Fibroblast of mammary gland (primary cell): ENCODE data around the gene GPR176.

Experiments used
- DNase-seq: peaks from one replicate; pipeline ENCODE4 v3.0.0-alpha.2; 2010; ENCODE audit warnings: low read depth
- H3K4me3 ChIP-seq: 2 replicates; pipeline ENCODE4 v1.5.1; 2011; ENCODE audit warnings: low read depth, mild to moderate bottlenecking, low read length, moderate library complexity; ENCODE audit not compliant: control insufficient read depth
- TF ChIP-seq, protein P1 (sequence below): conservative IDR thresholded peaks from 2 replicates; pipeline ENCODE4 v1.5.1; 2011; ENCODE audit warnings: low read depth, low read length, inconsistent platforms; ENCODE audit not compliant: control insufficient read depth, insufficient read depth

GPR176 gene

DNA sequence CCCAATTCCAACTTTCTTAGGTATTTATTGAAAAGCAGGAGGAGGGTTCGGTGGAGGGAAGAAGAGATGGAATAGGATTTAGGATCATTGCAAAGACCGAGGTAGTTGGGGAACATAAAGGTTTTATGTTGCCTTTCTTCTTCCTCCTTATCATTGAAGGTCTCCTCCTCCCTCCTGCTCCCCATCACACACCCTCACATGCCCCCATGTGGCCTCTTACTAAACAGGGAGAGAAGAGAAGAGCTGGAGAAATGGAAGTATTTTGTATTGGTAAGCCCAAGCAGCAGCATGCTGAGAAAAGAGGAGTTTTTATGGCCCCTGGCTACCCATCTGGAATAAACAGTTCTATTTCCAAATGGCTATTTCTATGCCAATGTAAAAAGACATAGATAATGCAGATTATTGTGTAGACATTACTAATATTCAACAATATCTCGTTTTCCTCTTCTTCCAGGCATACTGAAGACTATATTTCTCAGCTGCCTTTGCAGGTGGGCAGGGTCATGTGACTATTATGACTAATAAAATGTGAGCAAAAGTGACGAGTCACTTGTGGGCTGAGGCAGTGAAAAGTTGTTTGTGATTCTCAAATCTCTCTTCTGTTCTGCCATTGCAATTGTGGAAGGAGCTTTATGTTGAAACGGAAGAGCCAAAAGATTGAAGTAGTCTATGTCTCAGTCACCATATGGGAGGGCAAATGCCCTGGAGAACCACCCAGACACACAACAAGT, 5.2 kb upstream of the GPR176 start:
- DNase-seq: peak; percentile 58
- H3K4me3 ChIP-seq: no peak overlapping the region
- TF ChIP-seq, protein P1, sequence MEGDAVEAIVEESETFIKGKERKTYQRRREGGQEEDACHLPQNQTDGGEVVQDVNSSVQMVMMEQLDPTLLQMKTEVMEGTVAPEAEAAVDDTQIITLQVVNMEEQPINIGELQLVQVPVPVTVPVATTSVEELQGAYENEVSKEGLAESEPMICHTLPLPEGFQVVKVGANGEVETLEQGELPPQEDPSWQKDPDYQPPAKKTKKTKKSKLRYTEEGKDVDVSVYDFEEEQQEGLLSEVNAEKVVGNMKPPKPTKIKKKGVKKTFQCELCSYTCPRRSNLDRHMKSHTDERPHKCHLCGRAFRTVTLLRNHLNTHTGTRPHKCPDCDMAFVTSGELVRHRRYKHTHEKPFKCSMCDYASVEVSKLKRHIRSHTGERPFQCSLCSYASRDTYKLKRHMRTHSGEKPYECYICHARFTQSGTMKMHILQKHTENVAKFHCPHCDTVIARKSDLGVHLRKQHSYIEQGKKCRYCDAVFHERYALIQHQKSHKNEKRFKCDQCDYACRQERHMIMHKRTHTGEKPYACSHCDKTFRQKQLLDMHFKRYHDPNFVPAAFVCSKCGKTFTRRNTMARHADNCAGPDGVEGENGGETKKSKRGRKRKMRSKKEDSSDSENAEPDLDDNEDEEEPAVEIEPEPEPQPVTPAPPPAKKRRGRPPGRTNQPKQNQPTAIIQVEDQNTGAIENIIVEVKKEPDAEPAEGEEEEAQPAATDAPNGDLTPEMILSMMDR: no peak

DNA sequence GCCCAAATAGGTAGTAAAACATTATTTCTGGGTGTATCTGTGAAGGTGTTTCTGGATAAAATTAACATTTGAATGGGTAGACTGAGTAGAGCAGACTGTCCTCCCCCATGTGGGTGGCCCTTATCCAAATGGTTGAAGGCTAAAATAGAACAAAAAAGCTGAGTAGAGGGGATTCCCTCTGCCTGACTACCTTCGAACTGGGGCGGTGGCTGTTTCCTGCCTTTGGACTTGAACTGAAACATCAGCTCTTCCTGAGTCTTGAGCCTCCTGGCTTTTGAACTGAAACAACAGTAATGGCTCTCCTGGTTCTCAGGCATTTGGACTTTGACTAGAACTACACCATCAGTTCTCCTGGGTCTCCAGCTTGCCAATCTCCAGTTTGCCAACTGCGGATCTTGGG, 4.4 kb upstream of the GPR176 start:
- TF ChIP-seq, protein P1: no peak
- no peak overlapping the region for H3K4me3 ChIP-seq
- DNase-seq: no peak

DNA sequence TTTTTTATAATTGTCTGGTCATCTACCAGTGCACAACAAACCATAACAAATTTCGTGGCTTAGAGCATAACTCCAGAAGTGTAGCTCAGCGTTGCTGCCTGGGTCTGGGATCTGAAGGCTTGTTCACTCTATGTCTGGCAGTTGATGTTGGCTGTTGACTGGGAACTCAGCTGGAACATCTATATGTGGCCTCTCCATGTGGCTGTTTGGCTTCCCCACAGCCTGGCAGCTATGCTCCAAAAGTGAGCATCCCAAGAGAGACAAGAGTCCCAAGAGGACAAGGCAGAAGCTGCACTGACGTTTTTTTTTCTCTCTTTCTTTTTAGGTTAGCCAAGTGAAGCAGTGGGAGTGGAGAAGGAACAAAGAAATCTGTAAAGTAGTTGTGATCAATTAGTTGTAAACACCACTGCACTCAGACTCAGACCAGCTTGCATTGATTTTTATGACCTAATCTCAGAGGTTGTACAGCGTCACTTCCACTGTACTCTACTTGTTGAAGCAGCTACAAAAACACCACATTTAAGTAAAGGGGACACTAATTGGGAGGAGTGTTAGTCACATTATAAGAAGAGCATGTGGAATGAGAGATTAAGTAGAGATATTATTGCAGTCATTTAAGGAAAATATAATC, 2.5 kb upstream of the GPR176 start:
- no peak overlapping the region for H3K4me3 ChIP-seq
- peak; percentile 43 for DNase-seq
- TF ChIP-seq, protein P1: no peak

DNA sequence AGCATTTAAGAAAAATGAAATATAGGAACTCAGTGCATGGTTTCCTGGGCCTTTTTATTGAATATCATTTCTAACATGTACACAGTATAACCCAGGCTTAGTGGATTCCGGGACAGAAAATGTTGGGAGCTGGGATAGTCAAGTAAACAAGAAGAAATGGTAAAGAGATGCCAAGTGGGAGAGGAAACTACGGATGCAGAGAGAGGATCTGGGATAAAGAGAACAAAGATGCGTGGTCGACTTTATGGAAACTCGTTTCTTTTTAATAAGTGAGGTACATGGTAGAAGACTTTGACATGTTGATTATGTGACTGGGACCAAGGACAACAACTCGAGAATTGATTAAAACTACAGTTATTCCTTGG, 1.2 kb upstream of the GPR176 start:
- no peak for DNase-seq
- TF ChIP-seq, protein P1: no peak
- peak overlapping the region; percentile 54 for H3K4me3 ChIP-seq

DNA sequence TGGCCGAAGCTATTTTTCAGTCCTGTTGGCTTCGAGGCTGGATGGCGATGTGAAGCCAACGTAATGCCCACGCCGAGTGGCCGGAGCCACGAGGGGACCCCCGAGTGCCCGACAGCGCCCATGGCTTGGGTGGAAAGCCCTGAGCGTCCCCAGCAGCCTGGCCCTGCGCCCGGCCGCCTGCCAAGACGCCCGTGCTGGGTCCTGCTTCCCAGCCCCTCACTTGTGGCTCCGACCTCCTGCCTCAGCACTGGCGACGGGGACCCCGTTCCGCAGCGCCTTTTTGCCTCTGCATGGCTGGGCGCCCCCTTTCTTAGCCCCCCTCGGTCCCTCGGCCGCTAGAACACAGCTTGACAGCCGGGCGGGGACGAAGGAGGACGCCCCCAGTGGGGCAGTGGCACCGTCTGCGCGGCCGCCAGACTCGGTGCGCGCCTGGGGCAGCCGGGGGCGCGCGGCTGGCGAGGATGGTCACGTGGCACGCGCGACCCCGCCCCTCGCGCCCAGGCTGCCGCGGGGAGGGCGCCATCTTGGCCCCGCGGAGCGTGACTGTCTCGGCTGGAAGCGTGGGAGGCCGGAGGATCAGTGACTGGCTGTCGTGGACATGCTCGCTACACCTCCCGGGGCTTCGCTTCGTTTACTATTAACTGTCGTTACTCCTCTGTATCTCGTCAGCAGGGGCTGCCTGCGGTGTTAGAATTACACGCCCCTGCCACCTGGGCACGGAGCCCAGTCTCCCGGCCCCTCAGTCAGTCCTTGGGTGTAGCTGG, 626 bp upstream of the GPR176 start:
- TF ChIP-seq, protein P1: no peak
- DNase-seq: peak; percentile 73
- H3K4me3 ChIP-seq: peak overlapping the region; percentile 81

DNA sequence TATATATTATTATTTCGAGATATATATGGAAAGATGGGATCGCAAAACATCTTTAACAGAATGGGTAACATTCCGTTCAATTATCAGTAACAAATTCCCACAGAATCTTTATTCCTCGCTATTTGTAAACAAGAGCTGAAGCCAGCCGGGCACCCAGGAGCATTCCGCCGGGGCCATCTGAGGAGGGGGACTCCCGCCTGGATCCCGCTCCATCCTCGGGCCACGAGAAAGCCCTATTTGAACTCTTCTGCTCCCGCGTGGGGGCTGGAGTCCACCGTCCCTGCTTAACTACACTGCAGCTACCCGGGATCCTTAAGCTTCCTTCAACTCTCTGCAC, 687 bp downstream of the GPR176 start:
- peak overlapping the region; percentile 81 for H3K4me3 ChIP-seq
- no peak for DNase-seq
- TF ChIP-seq, protein P1: no peak
